IMR-90 (cell line): Measurements from ENCODE around the gene PXT1. TPM values are rescaled to one million over a fixed set of nuclear protein-coding genes. Genes with fewer than 3 reads are reported as not detected.

ENCODE experiments used
- ATAC-seq: fragments of 200-7000 bp; cut with Tn5 transposase; 2 replicates; pipeline ENCODE4 v1.9.1; 2020; ENCODE audit warnings: low read depth, mild to moderate bottlenecking, moderate library complexity
- BruUV-seq: library from RNA; stranded (reverse); fragments of 400-500 nt; replicated peaks from 2 replicates; lab custom pipeline; 2021; lab: Mats Ljungman, UMichigan
- CTCF ChIA-PET: fragments of 300-600 bp; formaldehyde crosslinking; extraction: SDS; loops from one replicate; lab custom pipeline; 2021; ENCODE audit warnings: antibody characterized with exemption; lab: Yijun Ruan, JAX
- POLR2A ChIA-PET: fragments of 300-600 bp; sonication (Branson Sonifier 250); formaldehyde crosslinking; loops from one replicate; lab custom pipeline; 2022; ENCODE audit warnings: antibody characterized with exemption; ENCODE audit not compliant: unreplicated experiment; lab: Charles Lee
- DNase-seq: peaks from one replicate; pipeline ENCODE4 v3.0.0; 2013
- H2AFZ ChIP-seq: replicated peaks from 2 replicates; pipeline ENCODE3; 2013; ENCODE audit warnings: low read length, mild to moderate bottlenecking; ENCODE audit not compliant: poor library complexity
- H2AK5ac ChIP-seq: 2 replicates; pipeline ENCODE4 v1.6.1; 2013; ENCODE audit warnings: low read depth, low read length, inconsistent platforms
- H2AK9ac ChIP-seq: replicated peaks from 2 replicates; pipeline ENCODE3; 2013; ENCODE audit warnings: mild to moderate bottlenecking, low read depth, low read length, moderate library complexity; ENCODE audit not compliant: poor library complexity
- H2BK120ac ChIP-seq: 2 replicates; pipeline ENCODE4 v1.6.1; 2013; ENCODE audit warnings: low read depth, low read length, inconsistent platforms
- H2BK15ac ChIP-seq: 3 replicates; pipeline ENCODE4 v1.6.1; 2013; ENCODE audit warnings: low read depth, low read length, inconsistent platforms
- H2BK20ac ChIP-seq: 2 replicates; pipeline ENCODE4 v1.6.1; 2013; ENCODE audit warnings: low read depth, mild to moderate bottlenecking, inconsistent platforms, low read length, moderate library complexity
- H2BK5ac ChIP-seq: 2 replicates; pipeline ENCODE4 v1.6.1; 2013; ENCODE audit warnings: mild to moderate bottlenecking, low read depth, low read length, inconsistent platforms; ENCODE audit not compliant: poor library complexity, severe bottlenecking
- H3K14ac ChIP-seq: replicated peaks from 2 replicates; pipeline ENCODE4 v1.6.1; 2013; ENCODE audit warnings: low read depth, low read length, inconsistent platforms
- H3K18ac ChIP-seq: 2 replicates; pipeline ENCODE4 v1.6.1; 2013; ENCODE audit warnings: low read depth, low read length, control low read depth
- H3K23ac ChIP-seq: 2 replicates; pipeline ENCODE4 v1.6.1; 2013; ENCODE audit warnings: low read depth, low read length, inconsistent platforms
- H3K27ac ChIP-seq: 2 replicates; pipeline ENCODE4 v1.5.1; 2013; ENCODE audit warnings: mild to moderate bottlenecking, control low read depth, low read length; ENCODE audit not compliant: insufficient read depth
- H3K27me3 ChIP-seq: 2 replicates; pipeline ENCODE4 v1.6.1; 2013; ENCODE audit warnings: low read length; ENCODE audit not compliant: control insufficient read depth, insufficient read depth
- H3K36me3 ChIP-seq: 2 replicates; pipeline ENCODE4 v1.6.1; 2013; ENCODE audit warnings: low read length, mixed read lengths; ENCODE audit not compliant: control insufficient read depth, insufficient read depth
- H3K4ac ChIP-seq: 2 replicates; pipeline ENCODE4 v1.6.1; 2013; ENCODE audit warnings: low read depth, low read length, inconsistent platforms
- H3K4me1 ChIP-seq: 2 replicates; pipeline ENCODE4 v1.6.1; 2013; ENCODE audit warnings: low read length, mixed read lengths; ENCODE audit not compliant: control insufficient read depth, insufficient read depth
- H3K4me2 ChIP-seq: 2 replicates; pipeline ENCODE4 v1.6.1; 2013; ENCODE audit warnings: low read depth, mild to moderate bottlenecking, control low read depth, low read length, moderate library complexity
- H3K4me3 ChIP-seq: 2 replicates; pipeline ENCODE4 v1.5.1; 2013; ENCODE audit warnings: low read depth, mild to moderate bottlenecking, control low read depth, low read length, moderate library complexity; ENCODE audit not compliant: insufficient read depth
- H3K56ac ChIP-seq: 2 replicates; pipeline ENCODE4 v1.6.1; 2013; ENCODE audit warnings: low read length, inconsistent platforms; ENCODE audit not compliant: insufficient read depth; ENCODE audit errors: extremely low read depth
- H3K79me1 ChIP-seq, 2 experiments: 2 replicates each; pipeline ENCODE4 v1.6.1; 2013; ENCODE audit warnings: low read length in 2 of 2, inconsistent platforms in 1 of 2, low read depth in 1 of 2
- H3K9ac ChIP-seq: 2 replicates; pipeline ENCODE4 v1.6.1; 2013; ENCODE audit warnings: low read depth, low read length, control low read depth
- H3K9me1 ChIP-seq: 2 replicates; pipeline ENCODE4 v1.6.1; 2013; ENCODE audit warnings: low read length, inconsistent platforms; ENCODE audit not compliant: insufficient read depth
- H3K9me3 ChIP-seq: 2 replicates; pipeline ENCODE4 v1.6.1; 2013; ENCODE audit warnings: low read length; ENCODE audit not compliant: control insufficient read depth, insufficient read depth
- H4K20me1 ChIP-seq: 2 replicates; pipeline ENCODE4 v1.6.1; 2013; ENCODE audit warnings: low read length, inconsistent platforms; ENCODE audit not compliant: insufficient read depth
- H4K5ac ChIP-seq: 2 replicates; pipeline ENCODE4 v1.6.1; 2013; ENCODE audit warnings: mild to moderate bottlenecking, low read depth, low read length, control low read depth
- H4K8ac ChIP-seq, 2 experiments: 2 replicates each; pipeline ENCODE4 v1.6.1; 2013; ENCODE audit warnings: low read depth in 2 of 2, low read length in 2 of 2, control low read depth in 1 of 2, inconsistent platforms in 1 of 2
- H4K91ac ChIP-seq: 2 replicates; pipeline ENCODE4 v1.6.1; 2013; ENCODE audit warnings: low read depth, low read length, inconsistent platforms; ENCODE audit not compliant: insufficient read depth
- BHLHE40 ChIP-seq: fragments of 150-350 bp; IDR thresholded peaks from 2 replicates; pipeline ENCODE4 v1.6.1; 2016; ENCODE audit warnings: mild to moderate bottlenecking, low read depth, low read length
- CEBPB ChIP-seq: IDR thresholded peaks from 2 replicates; pipeline ENCODE4 v1.6.1; 2012; ENCODE audit warnings: low read depth, low read length, improper control_type of control experiment
- CHD1 ChIP-seq: IDR thresholded peaks from 2 replicates; pipeline ENCODE4 v1.6.1; 2012; ENCODE audit warnings: low read depth, low read length, improper control_type of control experiment
- CTCF ChIP-seq: conservative IDR thresholded peaks from 2 replicates; pipeline ENCODE4 v1.5.1; 2012; ENCODE audit warnings: mild to moderate bottlenecking, low read depth, low read length, improper control_type of control experiment
- ELK1 ChIP-seq: fragments of 150-350 bp; IDR thresholded peaks from 2 replicates; pipeline ENCODE4 v1.6.1; 2016; ENCODE audit warnings: low read depth, mild to moderate bottlenecking, low read length, moderate library complexity, borderline replicate concordance
- FOS ChIP-seq: fragments of 150-350 bp; IDR thresholded peaks from 2 replicates; pipeline ENCODE4 v1.6.1; 2016; ENCODE audit warnings: low read depth, low read length
- MAZ ChIP-seq: IDR thresholded peaks from 2 replicates; pipeline ENCODE4 v1.6.1; 2012; ENCODE audit warnings: low read depth, mild to moderate bottlenecking, low read length, improper control_type of control experiment, moderate library complexity, borderline replicate concordance
- MXI1 ChIP-seq: IDR thresholded peaks from 2 replicates; pipeline ENCODE4 v1.6.1; 2012; ENCODE audit warnings: low read depth, mild to moderate bottlenecking, low read length, moderate library complexity, borderline replicate concordance
- NFE2L2 ChIP-seq: fragments of 150-350 bp; IDR thresholded peaks from 2 replicates; pipeline ENCODE4 v1.6.1; 2016; ENCODE audit warnings: low read depth, mild to moderate bottlenecking, low read length
- POLR2A ChIP-seq: IDR thresholded peaks from 2 replicates; pipeline ENCODE4 v1.6.1; 2012; ENCODE audit warnings: mild to moderate bottlenecking, low read depth, low read length
- RAD21 ChIP-seq: IDR thresholded peaks from 2 replicates; pipeline ENCODE4 v1.6.1; 2012; ENCODE audit warnings: low read length, improper control_type of control experiment
- RCOR1 ChIP-seq: IDR thresholded peaks from 2 replicates; pipeline ENCODE4 v1.6.1; 2012; ENCODE audit warnings: mild to moderate bottlenecking, low read length, improper control_type of control experiment; ENCODE audit not compliant: insufficient replicate concordance
- RFX5 ChIP-seq: IDR thresholded peaks from 2 replicates; pipeline ENCODE4 v1.8.0; 2012; ENCODE audit warnings: low read depth, mild to moderate bottlenecking, low read length, moderate library complexity
- SMC3 ChIP-seq: fragments of 150-350 bp; IDR thresholded peaks from 2 replicates; pipeline ENCODE4 v1.6.1; 2016; ENCODE audit warnings: low read depth, mild to moderate bottlenecking, antibody characterized with exemption, low read length, moderate library complexity
- USF2 ChIP-seq: fragments of 150-350 bp; IDR thresholded peaks from 2 replicates; pipeline ENCODE4 v1.6.1; 2017; ENCODE audit warnings: mild to moderate bottlenecking, antibody characterized with exemption, low read length, low read depth
- WGBS, 2 experiments: methylation state at CpG; one replicate each; pipeline versions ENCODE4 v1.1.5 to v1.1.7; 2013; ENCODE audit warnings: missing lambda C conversion rate in 2 of 2; ENCODE audit not compliant: insufficient read length in 1 of 2; ENCODE audit errors: extremely low coverage in 2 of 2; 5-methylcytosine and 5-hydroxymethylcytosine counted together
- dilution Hi-C: fragments of 300-500 bp; cut with HindIII; formaldehyde crosslinking; loops from one replicate; pipeline ENCODE4 v1.14.3; 2018; ENCODE audit warnings: low sequenced_read_pairs; ENCODE audit not compliant: unreplicated experiment
- in situ Hi-C: fragments of 300-500 bp; cut with MboI; formaldehyde crosslinking; loops from 3 replicates; pipeline ENCODE4 v1.14.3; 2019; ENCODE audit warnings: low sequenced_read_pairs, inconsistent platforms, mixed read lengths
- intact Hi-C: fragments of 100-400 bp; cut with micrococcal nuclease; formaldehyde crosslinking; loops from 2 replicates; pipeline ENCODE4 v1.10.0; 2022
- polyA plus RNA-seq, 3 experiments: library from polyadenylated mRNA; depleted of rRNA; stranded (reverse); fragments of >200 nt; gene quantifications; 2 replicates each; pipeline ENCODE4 v1.2.3, GENCODE V29; 2012; ENCODE audit warnings: low replicate concordance in 1 of 3
- total RNA-seq: library from RNA; depleted of rRNA; stranded (reverse); fragments of >200 nt; gene quantifications from 2 replicates; pipeline ENCODE4 v1.2.3, GENCODE V29; 2012

The PXT1 gene
- total and polyA plus RNA-seq, 2 of the 4 experiments (the other 2 are of a cell fraction) = not detected

- Histone ChIP-seq H2AK5ac (no peak overlapping the region), H3K9me1 (0 out of 2 replicates have a peak, but pooled peaks cover under 1% of the 10 kb centered on the region), H3K9ac (no peak overlapping the region), H3K9me3 (no peaks in the 10 kb centered on the region), H3K56ac (no peak overlapping the region), H3K4me2 (no peak overlapping the region), H3K4me1 (peaks cover 3% of the 10 kb centered on the region), H4K91ac (no peak overlapping the region), H3K23ac (no peak overlapping the region), H3K14ac (no peak overlapping the region), H3K36me3 (no peaks in the 10 kb centered on the region), H2AK9ac (no peak overlapping the region), H4K5ac (no peak overlapping the region), H3K4me3 (no peak overlapping the region), H4K8ac (no peak overlapping the region), H2AFZ (no peak overlapping the region), H3K79me1 (no peaks in the 10 kb centered on the region), H3K4ac (no peak overlapping the region), H3K27ac (no peak overlapping the region), H3K18ac (no peak overlapping the region), H2BK20ac (no peak overlapping the region), H3K27me3 (peaks cover 3% of the 10 kb centered on the region; the same call in 1 of the 2 replicates), H2BK15ac (no peak overlapping the region), H2BK5ac (no peak overlapping the region), H2BK120ac (no peak overlapping the region), H4K20me1 (no peaks in the 10 kb centered on the region)
- ChIA-PET POLR2A (no interaction called here), CTCF (no interaction called here)
- peak; percentile 53 for DNase-seq
- intact Hi-C loops = no loop called here
- dilution Hi-C loops = no loop called here
- 94% methylated on average over 3 of the region's 19 CpGs; no CpG with 5 or more reads in 1 of the 2 experiments for WGBS, 2 experiments
- in situ Hi-C loops = no loop called here
- ATAC-seq = no peak
- no TSS peak for BruUV-seq
- TF ChIP-seq BHLHE40 = no peak
- TF ChIP-seq MXI1 = no peak
- no peak for TF ChIP-seq MAZ
- TF ChIP-seq RFX5 = no peak
- TF ChIP-seq CTCF = no peak
- no peak for TF ChIP-seq USF2
- TF ChIP-seq POLR2A = no peak
- no peak for TF ChIP-seq RCOR1
- no peak for TF ChIP-seq FOS
- TF ChIP-seq RAD21 = no peak
- TF ChIP-seq SMC3 = no peak
- TF ChIP-seq CHD1 = no peak
- TF ChIP-seq ELK1 = no peak
- no peak for TF ChIP-seq NFE2L2
- no peak for TF ChIP-seq CEBPB
Observed at GRCh38 chr6:36364669-36365479, 77.8 kb downstream of the PXT1 start.
